HG03196 (cell line): ENCODE data around the gene ATP7A.
"Not testable (repeated sequence)": the region's sequence is repeated elsewhere in the genome, so short reads cannot be mapped to it uniquely, and the experiment has no call there.

ENCODE experiments used
- ATAC-seq: cut with Tn5 transposase; IDR thresholded peaks from one replicate; pipeline ENCODE4 v1.9.1; 2021; ENCODE audit not compliant: unreplicated experiment

The ATP7A gene

GRCh38 chrX:77910108-77910840, at the start of gene ATP7A:
TSS of gene ATP7A (plus strand) at chrX:77910693. CDS start at chrX:77971642, 60,949 bp downstream.
- ATAC-seq, result peak; percentile 97

DNA sequence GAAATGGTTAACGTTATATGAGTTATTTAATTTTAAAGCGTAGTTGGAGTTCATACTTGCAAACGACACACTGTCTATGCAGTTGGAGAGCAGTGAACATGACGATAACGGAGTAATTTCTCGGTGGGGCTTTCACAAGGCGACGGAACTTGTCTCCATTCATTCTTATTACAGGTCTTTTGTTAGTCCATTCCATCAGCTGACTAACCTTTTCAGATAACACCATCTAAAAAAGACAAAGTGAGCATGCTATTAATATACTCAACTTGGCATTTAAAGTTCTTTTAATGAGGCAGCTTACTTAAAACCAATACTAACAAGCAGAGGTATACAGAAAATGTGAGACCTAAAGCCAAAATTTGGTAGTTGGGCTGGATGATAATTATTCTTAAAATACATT, 35.1 kb upstream of the ATP7A start:
- ATAC-seq, result no peak

GRCh38 chrX:77881418-77881817, 29.1 kb upstream of the ATP7A start:
- ATAC-seq, result not testable (repeated sequence)

GRCh38 chrX:77892887-77893286, 17.6 kb upstream of the ATP7A start:
- ATAC-seq, result no peak

GRCh38 chrX:77893713-77894112, 16.8 kb upstream of the ATP7A start:
- ATAC-seq, result no peak

DNA sequence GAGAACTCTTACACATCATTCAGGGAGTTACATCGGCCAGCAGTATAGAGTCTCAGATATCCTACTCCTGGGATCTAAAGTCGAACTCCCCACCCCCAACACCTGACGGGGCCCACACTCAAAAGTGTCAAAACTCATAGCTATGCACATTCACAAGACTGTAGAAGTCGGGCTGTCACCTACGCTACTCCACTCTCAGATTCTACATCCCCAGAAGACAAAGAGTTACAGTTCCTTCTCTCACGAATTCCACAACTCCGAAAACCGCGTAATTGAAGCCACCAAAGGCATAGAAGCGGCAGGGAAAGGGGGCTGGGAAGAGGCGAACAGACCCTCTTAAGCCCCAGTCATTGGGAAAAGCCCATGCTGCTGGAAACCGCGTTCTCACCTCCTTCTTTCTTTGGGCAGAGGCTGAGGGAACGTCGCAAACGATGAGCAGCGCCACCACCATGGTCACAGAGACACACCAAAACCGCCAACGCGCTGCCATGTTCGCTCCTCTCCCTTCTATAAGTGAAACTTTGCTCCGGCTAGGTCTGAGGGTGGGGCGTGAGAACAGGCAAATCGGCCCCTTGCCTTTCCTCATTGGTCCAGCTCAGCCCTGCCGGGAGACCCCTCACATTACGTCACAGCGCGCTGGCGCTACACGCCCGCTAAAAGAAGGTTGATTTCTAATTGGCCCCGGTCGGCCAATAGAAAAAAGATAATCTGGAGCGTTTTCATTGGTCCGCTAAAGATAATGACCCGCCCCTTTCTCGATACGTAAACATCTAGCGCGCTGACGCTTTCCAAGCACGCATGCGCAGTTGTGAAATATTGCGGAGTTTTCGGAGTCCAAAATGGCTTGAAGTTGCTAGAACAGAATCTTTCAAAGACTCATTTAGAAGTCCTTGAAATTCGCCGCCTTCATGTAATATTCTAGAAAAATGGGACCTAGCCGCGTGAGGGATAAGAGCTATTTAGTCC, 15.3 kb upstream of the ATP7A start, which contains the start of gene MAGT1:
TSS of gene MAGT1 (minus strand) at position 515 of the 966 bp plus-strand sequence. CDS start at position 490, 25 bp downstream.
- peak; percentile 93 for ATAC-seq

DNA sequence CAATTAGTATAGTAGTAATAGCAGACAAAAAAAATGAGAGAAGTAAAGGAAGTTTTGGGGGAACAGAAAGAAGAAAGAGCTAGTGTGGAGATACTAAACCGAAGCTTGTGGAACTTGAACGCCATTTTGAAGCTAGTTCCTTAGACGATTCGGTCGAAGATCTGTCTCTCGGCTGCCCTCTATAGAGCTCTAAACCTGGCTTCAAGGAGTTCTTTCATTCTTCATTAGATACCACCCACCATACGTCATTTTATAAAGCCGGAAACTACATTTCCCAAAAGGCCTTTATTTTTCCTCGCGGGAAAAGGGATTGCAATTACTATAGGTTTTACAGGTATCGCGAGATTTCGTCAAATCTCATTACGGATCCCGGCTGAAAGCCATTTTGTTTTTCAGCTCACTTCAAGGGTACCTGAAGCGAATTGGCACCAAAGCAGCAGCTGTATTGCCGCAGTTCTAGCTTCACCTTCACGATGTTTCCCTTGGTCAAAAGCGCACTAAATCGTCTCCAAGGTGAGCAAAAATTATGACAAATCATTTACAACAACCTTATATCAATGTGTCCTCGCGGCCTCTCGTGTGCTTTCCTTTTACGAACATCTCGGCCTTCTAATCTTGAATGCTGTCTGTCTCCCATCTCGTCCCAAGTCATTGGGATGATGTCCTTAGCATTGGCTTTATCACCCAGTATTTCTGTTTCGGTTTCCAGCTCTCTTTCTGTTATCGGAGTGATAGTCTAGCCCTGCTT, 11.2 kb upstream of the ATP7A start, which contains the start of gene COX7B:
TSS of gene COX7B (plus strand) at position 388 of the 748 bp plus-strand sequence. CDS start at position 474, 86 bp downstream.
- peak; percentile 65 for ATAC-seq

DNA sequence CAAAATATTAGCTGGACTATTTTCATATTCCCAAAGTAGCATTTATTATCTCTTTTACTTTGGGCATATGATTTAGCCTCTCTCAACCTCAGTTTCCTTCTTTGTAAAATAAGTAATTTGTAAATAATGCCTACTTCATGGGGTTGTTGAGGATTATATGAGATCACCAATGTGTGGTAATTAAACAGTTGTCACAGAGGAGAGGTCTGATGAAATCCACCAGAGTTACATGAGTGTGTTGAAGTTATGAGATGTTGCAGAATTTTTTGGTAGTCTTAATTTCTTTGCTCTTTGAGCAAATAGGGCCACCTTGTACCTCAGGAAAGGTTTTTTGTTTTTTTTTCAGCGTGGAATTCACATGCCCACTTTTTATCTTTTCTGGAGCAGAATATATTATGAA, 9.8 kb upstream of the ATP7A start:
- ATAC-seq, result no peak

DNA sequence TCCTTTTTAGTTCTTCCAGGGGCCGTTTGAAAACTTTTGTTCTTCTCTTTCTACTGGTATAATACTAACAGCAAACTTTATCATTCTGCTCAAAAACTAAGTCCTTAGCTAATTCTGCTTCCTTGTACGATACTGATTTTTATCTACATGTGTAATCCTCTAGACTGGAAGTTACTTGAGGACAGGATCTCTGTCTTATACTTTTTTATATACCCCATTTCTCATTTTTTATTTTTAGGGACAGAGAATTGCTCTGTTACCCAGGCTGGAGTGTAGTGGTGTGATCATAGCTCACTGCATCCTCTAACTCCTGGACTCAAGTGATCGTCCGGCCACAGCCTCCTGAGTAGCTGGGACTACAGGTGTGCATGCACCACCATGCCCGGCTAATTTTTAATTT, 9.0 kb upstream of the ATP7A start:
- no peak for ATAC-seq

- ATAC-seq, result peak; percentile 52
Observed at GRCh38 chrX:77917294-77917933, 6.9 kb downstream of the ATP7A start.

- no peak for ATAC-seq
Observed at GRCh38 chrX:77918568-77918967, 8.1 kb downstream of the ATP7A start.

GRCh38 chrX:77919370-77919769, 8.9 kb downstream of the ATP7A start:
- not testable (repeated sequence) for ATAC-seq

DNA sequence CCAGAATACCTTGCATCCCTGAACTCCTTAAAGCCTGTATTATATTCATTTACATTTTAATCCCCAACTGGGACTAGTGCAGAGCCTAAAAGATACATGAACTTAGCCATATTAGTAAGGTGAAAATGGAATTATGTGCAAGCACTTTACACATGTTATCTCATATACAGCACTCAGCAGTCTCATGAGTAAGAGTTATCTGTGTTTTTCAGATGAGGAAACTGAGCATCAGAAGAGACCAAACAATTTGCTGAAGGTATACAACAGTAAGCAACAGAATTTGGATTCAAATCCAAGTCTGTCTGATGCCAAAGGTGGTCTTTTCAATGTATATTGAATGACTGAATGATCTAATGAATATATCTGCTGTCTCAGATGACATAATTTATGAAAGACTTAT, 12.3 kb downstream of the ATP7A start:
- ATAC-seq, result no peak

GRCh38 chrX:77924320-77924859, 13.9 kb downstream of the ATP7A start:
- no peak for ATAC-seq

GRCh38 chrX:77925764-77926163, 15.3 kb downstream of the ATP7A start:
- ATAC-seq, result no peak

DNA sequence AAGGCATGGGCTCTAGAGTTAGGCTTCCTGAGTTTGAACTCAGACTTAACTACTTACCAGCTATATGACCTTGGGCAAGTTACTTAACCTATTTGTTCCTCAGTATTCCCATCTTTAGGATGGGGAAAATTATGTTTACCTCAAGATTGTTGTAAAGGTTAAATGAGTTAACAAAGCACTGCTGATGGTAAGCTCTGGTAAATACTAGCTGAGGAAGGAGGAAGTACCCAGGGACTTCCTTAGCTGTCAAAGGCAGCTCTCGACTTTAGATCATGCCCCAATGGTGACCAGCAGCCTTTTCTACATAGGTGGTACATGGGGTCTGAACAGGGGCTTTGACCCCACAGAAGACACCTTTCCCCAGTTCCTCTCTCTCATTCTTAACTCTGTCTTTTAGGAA, 20.1 kb downstream of the ATP7A start:
- ATAC-seq, result no peak

DNA sequence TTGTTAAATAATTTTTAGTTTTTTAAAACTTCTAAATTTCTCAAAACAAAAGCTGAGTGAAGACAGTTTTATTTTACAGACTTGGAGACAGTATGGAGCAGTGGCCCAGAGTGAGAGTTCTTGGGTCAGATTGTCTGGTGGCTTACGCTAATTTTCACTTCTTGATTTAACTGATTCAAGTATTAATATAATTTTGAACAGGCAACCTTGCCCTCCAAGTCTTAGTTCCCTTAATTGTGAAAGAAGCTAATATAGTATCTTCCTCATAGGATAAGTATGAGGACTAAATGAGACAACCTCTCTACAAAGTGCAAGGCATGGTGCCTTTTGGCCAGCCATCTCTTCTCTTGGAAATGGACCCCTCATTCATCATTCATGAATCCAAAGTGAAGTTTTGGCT, 25.4 kb downstream of the ATP7A start:
- no peak for ATAC-seq

DNA sequence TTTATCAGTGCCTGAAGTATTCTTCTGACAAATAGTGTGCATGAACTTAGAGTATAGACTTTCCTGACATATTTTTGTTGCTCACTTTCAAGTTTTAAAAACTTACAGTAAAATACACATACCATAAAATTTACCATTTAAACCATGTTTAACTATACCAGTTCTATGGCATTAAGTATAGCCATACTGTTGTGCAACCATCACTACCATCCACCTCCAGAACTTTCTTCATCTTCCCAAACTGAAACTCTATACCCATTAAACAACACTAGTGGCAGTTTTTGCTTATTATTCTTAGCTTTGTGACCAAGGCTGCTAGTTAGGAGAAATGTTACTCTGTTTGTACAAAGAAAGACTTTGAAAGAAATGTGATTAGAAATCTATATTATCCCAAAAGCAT, 25.8 kb downstream of the ATP7A start:
- ATAC-seq, result no peak

GRCh38 chrX:77937291-77937690, 26.8 kb downstream of the ATP7A start:
- ATAC-seq, result no peak

DNA sequence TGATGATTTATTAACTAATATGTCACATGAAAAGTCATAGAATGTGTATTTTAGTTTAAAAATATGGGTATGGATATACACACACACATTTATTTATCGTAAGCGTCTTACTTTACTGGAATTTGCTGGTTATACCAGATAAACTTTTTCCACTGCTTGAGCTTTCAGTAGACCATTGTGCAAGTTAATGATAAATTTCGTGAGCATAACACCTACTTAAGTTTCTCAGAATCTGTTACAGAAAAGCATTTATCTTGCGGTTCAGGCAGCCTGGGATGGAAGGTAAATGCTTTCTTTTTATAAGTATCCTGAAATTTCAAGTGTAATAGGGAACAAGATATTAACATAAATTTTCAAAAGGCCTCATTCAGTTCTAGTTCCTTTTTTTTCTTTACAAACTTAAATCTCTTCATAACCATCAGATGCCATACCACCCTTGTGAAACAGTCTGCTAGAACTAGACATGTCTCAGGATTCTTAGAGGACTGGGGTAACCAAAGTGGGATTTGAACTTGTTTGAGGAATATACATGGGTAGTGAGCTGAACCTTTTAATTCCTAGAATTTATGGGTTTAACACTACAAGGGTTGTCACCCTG, 27.7 kb downstream of the ATP7A start:
- no peak for ATAC-seq
